Nephron progenitor cell (in vitro differentiated cells): ENCODE measurements around the gene TTC9.

ENCODE experiments used
- DNase-seq: peaks from one replicate; pipeline ENCODE4 v3.0.0; 2021
- H3K27ac Mint-ChIP-seq: 2 replicates; pipeline ENCODE4 v1.8.0; 2021; ENCODE audit warnings: mild to moderate bottlenecking, moderate library complexity, mixed read lengths
- H3K27me3 Mint-ChIP-seq: 2 replicates; pipeline ENCODE4 v1.8.0; 2021; ENCODE audit warnings: mild to moderate bottlenecking, low read depth, mixed read lengths; ENCODE audit not compliant: poor library complexity
- H3K36me3 Mint-ChIP-seq: 2 replicates; pipeline ENCODE4 v1.8.0; 2021; ENCODE audit warnings: low read depth, mixed read lengths
- H3K4me1 Mint-ChIP-seq: 2 replicates; pipeline ENCODE4 v1.8.0; 2021; ENCODE audit warnings: mixed read lengths
- H3K4me3 Mint-ChIP-seq: 2 replicates; pipeline ENCODE4 v1.8.0; 2021; ENCODE audit warnings: mild to moderate bottlenecking, moderate library complexity, mixed read lengths
- H3K9me3 Mint-ChIP-seq: 2 replicates; pipeline ENCODE4 v1.8.0; 2021; ENCODE audit warnings: mild to moderate bottlenecking, moderate library complexity, mixed read lengths
- TF ChIP-seq, protein P1 (sequence below): fragments of 200-600 bp; sonication (generic); IDR thresholded peaks from 2 replicates; pipeline ENCODE4 v1.5.0; 2021; ENCODE audit warnings: antibody characterized with exemption

The TTC9 gene

DNA sequence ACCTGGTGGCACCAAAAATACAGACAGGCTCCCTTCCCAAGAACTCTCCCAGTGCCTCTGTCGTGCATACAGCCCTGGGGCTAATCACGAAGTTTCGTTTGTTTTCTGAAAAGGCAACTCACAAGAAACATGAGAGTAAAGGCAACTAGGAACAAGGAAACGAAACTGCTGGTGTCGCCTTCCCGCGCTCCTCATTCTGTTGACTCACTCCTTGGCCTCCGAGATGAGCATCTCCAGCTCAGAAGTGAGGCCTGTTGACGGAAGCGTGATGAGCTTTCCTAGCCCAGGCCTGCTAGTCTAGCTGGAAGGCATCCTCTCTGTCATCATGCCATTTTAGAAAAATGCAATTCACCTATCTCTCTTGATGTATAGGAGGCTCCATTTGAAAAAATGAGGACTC is 50.5 kb downstream of the TTC9 start:
- no peaks in the 10 kb centered on the region for H3K9me3 Mint-ChIP-seq
- no peaks in the 10 kb centered on the region for H3K36me3 Mint-ChIP-seq
- H3K27ac Mint-ChIP-seq = no peak overlapping the region
- no peak for DNase-seq
- H3K27me3 Mint-ChIP-seq = peaks cover 4% of the 10 kb centered on the region
- no peak overlapping the region for H3K4me3 Mint-ChIP-seq
- TF ChIP-seq, protein P1, sequence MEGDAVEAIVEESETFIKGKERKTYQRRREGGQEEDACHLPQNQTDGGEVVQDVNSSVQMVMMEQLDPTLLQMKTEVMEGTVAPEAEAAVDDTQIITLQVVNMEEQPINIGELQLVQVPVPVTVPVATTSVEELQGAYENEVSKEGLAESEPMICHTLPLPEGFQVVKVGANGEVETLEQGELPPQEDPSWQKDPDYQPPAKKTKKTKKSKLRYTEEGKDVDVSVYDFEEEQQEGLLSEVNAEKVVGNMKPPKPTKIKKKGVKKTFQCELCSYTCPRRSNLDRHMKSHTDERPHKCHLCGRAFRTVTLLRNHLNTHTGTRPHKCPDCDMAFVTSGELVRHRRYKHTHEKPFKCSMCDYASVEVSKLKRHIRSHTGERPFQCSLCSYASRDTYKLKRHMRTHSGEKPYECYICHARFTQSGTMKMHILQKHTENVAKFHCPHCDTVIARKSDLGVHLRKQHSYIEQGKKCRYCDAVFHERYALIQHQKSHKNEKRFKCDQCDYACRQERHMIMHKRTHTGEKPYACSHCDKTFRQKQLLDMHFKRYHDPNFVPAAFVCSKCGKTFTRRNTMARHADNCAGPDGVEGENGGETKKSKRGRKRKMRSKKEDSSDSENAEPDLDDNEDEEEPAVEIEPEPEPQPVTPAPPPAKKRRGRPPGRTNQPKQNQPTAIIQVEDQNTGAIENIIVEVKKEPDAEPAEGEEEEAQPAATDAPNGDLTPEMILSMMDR = no peak
- peaks cover 4% of the 10 kb centered on the region for H3K4me1 Mint-ChIP-seq

DNA sequence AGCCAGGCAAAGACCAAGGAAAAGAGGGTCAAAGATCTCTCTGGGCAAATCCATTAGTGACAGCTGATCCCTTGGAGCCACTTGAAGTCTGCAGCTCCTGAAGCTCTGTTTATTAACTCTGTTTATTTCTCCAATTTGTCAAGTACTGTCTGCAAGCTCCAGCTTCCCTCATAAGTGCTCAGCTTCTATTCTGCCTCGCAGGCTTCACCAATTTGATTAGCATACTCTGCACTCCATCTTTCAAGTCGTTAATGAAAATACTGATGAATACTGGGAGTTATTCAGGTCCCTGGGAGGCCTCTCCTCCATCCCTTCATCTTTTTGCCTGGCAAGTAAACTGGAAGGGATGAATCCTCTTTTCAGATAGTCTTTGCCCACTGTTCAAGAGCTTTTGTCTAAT is 54.3 kb downstream of the TTC9 start:
- TF ChIP-seq, protein P1 = no peak
- Mint-ChIP-seq H3K4me3 (no peak overlapping the region), H3K27me3 (peaks cover 10% of the 10 kb centered on the region), H3K27ac (no peak overlapping the region), H3K4me1 (no peaks in the 10 kb centered on the region), H3K9me3 (no peaks in the 10 kb centered on the region), H3K36me3 (no peaks in the 10 kb centered on the region)
- no peak for DNase-seq

DNA sequence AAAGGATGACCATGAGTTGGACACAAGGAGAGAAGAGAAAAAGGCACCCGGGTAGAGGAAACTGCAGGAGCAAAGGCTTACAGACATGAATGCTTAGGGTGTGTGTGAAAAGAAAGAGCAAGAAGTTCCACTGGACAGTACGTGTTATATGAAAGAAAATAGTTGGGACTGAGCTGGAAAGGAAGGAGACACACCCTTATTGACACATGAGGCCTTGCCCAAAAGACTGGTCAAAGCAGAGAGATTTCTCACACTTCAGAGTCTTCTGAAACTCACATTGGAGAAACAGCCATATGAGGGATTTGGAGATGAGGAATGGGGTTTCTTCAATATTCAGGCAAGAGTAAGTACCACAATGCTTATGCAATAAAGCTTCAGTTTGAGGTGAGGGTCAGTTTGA is 56.0 kb downstream of the TTC9 start:
- Mint-ChIP-seq H3K4me1 (no peaks in the 10 kb centered on the region), H3K4me3 (no peak overlapping the region), H3K36me3 (no peaks in the 10 kb centered on the region), H3K9me3 (no peaks in the 10 kb centered on the region), H3K27ac (no peak overlapping the region), H3K27me3 (peaks cover 18% of the 10 kb centered on the region)
- TF ChIP-seq, protein P1 = no peak
- DNase-seq = no peak

- H3K9me3 Mint-ChIP-seq = no peaks in the 10 kb centered on the region
- no peaks in the 10 kb centered on the region for H3K36me3 Mint-ChIP-seq
- TF ChIP-seq, protein P1 = no peak
- H3K4me3 Mint-ChIP-seq = no peak overlapping the region
- no peak for DNase-seq
- no peaks in the 10 kb centered on the region for H3K4me1 Mint-ChIP-seq
- H3K27ac Mint-ChIP-seq = no peak overlapping the region
- H3K27me3 Mint-ChIP-seq = peaks cover 18% of the 10 kb centered on the region
These were observed 56.6 kb downstream of the TTC9 start for GRCh38 chr14:70698288-70698687.

GRCh38 chr14:70699646-70700045 is 57.9 kb downstream of the TTC9 start:
- Mint-ChIP-seq H3K27me3 (peaks cover 22% of the 10 kb centered on the region), H3K4me1 (no peaks in the 10 kb centered on the region), H3K36me3 (no peaks in the 10 kb centered on the region), H3K27ac (no peak overlapping the region), H3K9me3 (no peaks in the 10 kb centered on the region), H3K4me3 (no peak overlapping the region)
- DNase-seq = no peak
- TF ChIP-seq, protein P1 = no peak

DNA sequence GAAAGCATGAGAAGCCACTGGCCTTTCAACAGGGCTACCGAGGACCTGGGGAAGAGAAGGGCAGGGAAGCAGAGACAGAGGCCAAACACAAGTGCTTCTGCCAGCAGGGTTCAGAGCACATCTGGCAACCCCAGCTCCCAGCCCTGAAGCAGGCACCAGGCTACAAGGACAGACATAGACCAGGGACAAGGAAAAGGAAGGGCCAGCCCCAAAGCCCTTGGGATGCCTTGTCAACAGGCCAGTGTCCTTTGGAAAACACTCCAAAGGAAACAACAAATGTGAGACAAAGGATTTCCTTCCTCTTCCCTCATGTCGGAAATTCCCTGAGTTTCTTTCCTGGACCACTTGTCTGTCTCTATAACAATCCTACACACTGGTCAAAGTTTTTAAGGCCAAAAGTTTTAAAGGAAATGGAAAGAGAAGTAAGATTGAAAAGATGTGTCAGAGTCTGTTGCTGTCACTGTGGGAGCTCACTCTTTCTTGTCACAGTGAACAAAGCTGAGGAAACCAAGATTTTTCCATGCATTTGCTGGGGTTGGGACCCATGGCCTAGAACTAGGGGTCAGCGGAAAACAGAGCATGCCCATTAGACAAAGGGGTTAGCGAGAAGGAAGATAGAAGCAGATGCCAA is 59.4 kb downstream of the TTC9 start:
- TF ChIP-seq, protein P1 = no peak
- peaks cover 31% of the 10 kb centered on the region for H3K27me3 Mint-ChIP-seq
- H3K9me3 Mint-ChIP-seq = no peaks in the 10 kb centered on the region
- no peaks in the 10 kb centered on the region for H3K36me3 Mint-ChIP-seq
- no peaks in the 10 kb centered on the region for H3K4me1 Mint-ChIP-seq
- no peak overlapping the region for H3K27ac Mint-ChIP-seq
- H3K4me3 Mint-ChIP-seq = no peak overlapping the region
- DNase-seq = no peak
